DMS153 treated with DMSO at 0.1 percent for 48 hours (cell line): ENCODE results near the gene GHITM.
A peak's percentile ranks its signal among the peaks of the same experiment; 100 is the strongest.
"Not testable (repeated sequence)": the region's sequence is repeated elsewhere in the genome, so short reads cannot be mapped to it uniquely, and the experiment has no call there.

ENCODE experiments used
- DNase-seq: peaks from one replicate; lab custom pipeline; 2025; ENCODE audit not compliant: unreplicated experiment; lab: John Stamatoyannopoulos, UW

The GHITM gene, protein sequence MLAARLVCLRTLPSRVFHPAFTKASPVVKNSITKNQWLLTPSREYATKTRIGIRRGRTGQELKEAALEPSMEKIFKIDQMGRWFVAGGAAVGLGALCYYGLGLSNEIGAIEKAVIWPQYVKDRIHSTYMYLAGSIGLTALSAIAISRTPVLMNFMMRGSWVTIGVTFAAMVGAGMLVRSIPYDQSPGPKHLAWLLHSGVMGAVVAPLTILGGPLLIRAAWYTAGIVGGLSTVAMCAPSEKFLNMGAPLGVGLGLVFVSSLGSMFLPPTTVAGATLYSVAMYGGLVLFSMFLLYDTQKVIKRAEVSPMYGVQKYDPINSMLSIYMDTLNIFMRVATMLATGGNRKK

GRCh38 chr10:84139126-84140035 is at the start of gene GHITM:
GHITM (plus strand) TSS chr10:84139509; CDS start chr10:84141501, 1,992 bp downstream.
- peak; percentile 95 for DNase-seq

DNA sequence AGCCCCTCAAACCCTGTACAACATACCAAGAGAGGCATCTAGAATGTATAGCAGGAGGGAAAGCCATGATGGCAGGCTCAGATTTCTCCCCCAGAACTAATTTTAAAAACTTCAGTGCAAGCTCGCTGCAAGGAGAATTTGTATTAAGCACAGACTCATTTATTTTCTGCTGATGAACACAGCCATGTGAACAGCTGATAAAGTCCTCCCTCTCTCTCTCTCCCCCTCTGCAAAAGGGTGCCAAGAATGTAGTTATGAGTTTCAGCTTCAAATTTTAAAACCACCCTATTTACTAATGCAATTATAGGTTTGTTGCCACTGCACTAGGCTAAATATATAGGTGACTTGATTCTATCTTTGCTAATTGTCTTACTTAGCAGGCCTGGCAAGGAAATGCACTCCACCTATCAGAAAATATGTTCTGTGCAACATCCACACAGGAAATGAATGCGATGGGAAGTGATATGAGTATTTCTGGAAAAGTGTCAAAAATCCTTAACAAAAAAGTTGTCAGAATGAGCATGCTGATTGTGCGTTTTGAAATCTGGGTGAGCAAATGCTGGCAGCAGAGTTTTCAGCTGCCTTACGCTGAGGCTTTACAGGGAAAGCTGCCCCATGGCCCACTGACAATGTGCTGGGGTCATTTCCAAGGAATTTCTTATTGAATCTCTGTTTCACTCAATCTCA is 43.4 kb upstream of the GHITM start:
- no peak for DNase-seq

- no peak for DNase-seq
These were observed 41.4 kb upstream of the GHITM start for GRCh38 chr10:84097787-84098353.

DNA sequence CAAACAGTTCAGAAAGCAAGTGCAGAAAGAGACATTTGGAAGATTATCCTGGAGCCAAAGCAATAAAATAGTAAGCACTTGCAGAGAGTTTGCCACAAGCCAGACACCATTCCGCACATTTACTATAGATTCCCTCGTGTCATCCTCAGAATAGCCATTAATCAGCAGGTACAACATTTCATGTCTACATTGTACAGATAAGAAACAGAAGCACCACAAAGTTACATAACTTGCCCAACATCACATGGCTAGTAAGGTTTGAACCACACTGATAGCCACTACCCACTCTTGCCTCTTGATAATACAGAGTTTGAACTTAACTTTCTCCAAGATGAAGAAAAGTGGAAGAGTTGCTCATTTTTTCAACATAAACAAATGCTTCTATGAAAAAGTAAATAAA is 40.6 kb upstream of the GHITM start:
- no peak for DNase-seq

DNA sequence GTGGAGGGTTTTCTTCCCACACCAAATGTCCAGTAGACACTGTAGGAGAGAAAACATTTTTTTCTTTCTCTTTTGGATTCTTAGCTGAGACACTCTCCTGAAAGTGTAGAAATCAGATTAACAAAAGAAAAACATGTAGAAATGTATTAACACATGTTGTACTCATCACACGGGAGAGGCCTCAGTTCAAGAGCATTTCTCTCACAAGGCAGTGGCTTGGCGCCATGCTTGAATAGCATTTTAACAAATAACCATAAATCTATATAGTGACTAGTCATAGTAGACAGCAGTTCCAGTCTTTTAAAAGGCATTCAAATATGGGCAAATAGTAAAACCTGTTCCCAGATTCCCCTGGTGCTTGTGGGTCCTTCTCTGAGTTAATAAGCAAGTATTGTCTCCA is 38.3 kb upstream of the GHITM start:
- DNase-seq = no peak

GRCh38 chr10:84108797-84109196 is 30.5 kb upstream of the GHITM start:
- DNase-seq = no peak

- DNase-seq = not testable (repeated sequence)
These were observed 29.5 kb upstream of the GHITM start for GRCh38 chr10:84109772-84110171.

DNA sequence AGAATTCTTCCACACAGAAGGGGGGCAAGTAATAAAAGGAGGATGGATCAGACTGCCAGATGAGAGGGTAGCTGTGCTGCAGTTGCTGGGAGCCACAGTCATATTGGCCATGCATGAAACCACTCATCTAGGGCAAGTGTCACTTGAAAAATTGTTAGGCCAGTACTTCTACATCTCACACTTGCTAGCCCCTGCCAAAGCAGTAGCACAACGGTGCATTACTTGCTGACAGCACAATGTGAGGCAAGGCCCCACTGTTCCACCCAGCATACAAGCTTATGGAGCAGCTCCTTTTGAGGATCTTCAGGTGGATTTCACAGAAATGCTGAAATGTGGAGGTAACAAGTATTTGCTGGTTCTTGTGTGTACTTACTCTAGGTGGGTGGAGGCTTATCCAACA is 25.8 kb upstream of the GHITM start:
- DNase-seq = not testable (repeated sequence)

- DNase-seq = no peak
These were observed 25.1 kb upstream of the GHITM start for GRCh38 chr10:84114088-84114667.

DNA sequence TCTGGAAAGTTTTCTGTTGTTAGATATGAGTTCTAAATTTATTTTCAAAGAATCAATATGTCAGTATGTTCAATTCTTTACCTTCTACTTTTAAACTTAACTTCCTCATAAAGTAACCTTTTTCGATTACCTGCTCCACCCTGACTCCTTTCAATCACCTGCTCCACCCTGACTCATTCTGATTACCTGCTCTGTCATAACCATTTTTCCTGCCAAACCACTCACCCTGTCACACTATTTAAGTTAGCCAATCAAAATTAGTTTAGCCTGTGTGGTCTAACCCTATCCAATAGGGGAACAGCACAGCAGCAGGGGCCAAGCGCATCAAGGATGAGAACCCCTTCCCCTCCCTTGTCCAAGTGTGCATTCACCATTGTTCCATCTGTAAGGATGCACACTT is 22.1 kb upstream of the GHITM start:
- not testable (repeated sequence) for DNase-seq

DNA sequence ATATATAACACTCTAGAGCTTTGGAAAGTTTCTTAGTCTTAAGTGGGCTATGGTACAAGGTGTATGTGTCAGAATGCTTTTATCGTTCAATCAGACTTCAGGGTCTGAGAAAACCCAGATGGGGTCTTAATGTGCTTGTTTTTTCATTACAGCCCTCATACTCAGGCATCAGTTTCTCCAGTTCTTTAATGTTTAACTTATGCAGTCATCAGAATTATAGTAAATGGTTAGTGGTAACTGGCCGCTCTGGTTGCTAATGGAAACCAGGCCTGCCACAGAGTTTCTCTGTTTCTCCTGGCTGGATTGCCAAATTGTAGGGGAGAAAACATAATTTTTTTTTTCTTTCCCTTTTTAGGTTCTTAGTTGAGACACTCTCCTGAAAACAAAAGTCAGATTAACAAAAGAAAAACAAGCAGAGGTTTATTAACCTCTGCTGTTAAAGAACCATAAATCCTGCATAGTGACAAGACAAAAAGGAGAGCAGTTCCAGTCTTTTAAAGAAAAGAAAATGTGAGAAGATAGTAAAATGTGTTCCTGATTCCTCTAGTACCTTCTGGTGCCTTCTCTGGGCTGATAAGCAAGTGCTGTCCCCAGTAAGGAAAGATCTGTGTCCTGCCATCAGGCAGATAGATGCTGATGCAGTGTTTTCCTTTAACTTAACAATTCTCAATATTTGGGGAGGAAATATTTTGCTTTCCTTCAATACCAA is 21.5 kb upstream of the GHITM start:
- no peak for DNase-seq

- no peak for DNase-seq
These were observed 20.8 kb upstream of the GHITM start for GRCh38 chr10:84118395-84119006.

DNA sequence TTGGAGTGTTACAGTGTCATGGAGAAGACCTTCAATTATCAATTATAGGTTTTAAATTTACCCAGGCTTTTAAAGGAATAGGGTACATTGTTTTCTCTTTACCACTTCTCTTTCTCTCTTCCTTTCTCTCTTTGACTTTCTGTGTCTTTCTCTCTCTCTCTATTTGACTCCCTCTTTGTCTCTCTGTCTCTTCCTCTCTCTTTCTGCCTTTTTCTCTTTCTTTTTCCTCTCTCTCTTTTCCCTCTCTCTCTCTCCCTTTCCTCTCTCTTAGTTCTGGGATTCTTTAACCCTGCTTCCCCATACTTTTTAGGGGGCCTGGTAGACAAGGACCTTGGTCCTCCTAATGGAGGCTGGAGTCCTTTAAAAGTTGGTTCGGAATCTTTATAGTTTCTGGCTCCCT is 15.9 kb upstream of the GHITM start:
- DNase-seq = no peak

GRCh38 chr10:84125910-84126784 is 13.2 kb upstream of the GHITM start:
- DNase-seq = not testable (repeated sequence)

GRCh38 chr10:84126785-84127167 is 12.5 kb upstream of the GHITM start:
- no peak for DNase-seq

DNA sequence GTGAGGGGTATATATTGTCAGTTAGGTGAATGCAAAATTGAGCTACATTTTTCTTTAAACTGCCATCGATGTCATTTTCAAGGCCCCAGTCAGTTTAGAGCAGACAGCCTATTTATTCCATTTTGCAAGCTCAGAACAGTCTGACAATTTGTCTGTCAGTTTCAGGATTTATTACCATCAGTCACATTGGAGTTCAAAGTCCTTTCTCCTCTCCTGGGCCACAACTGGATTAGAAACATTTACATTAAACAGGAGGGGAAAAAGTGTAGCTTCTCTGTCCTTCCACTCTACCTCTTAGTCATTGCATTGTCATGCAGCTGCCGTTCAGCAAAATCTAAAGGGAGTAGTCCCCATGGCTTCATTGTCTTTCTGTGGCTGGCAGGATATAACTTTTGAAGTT is 3.5 kb upstream of the GHITM start:
- no peak for DNase-seq

DNA sequence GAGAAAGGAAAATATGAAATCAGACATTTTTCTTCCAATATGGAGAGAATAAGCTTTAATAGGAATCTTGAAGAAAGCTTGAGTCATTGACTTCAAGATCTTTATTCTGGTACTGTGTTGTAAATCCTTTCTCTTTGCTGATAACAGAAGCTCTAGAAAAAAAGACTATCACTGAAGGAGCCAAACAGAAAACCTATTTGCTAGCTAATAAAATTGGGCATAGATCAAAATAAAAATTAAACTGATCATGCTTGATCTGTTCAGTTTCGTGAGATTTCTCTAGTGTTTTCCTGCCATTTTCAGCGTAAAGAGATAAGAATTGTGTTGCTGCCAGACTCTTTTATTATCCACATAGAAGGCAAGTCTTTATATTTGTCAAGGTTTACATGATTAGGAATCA is 1.5 kb upstream of the GHITM start:
- DNase-seq = no peak

- DNase-seq = peak; percentile 26
These were observed 707 bp upstream of the GHITM start for GRCh38 chr10:84138478-84139125.
